ENCODE results near the gene ATP6V0E1.

- TF ChIP-seq CTCF (IDR thresholded peaks at IDR 0.05; ENCODE audit: poor library complexity, severe bottlenecking) (no peak), TAF1 (IDR thresholded peaks at IDR 0.05; ENCODE audit: low read depth) (no peak), MXI1 (conservative IDR thresholded peaks at IDR 0.05; ENCODE audit: poor library complexity, severe bottlenecking) (no peak), POLR2AphosphoS5 (IDR thresholded peaks at IDR 0.05) (no peak), EP300 (conservative IDR thresholded peaks at IDR 0.05; ENCODE audit: poor library complexity, severe bottlenecking) (no peak), REST (IDR thresholded peaks at IDR 0.05; ENCODE audit: borderline replicate concordance) (no peak)
These were observed 26.6 kb upstream of the ATP6V0E1 start for GRCh38 chr5:172956936-172957335.
